Activated CD8-positive, alpha-beta memory T cell treated with anti-CD3 and anti-CD28 coated beads for 48 hours (primary cell): ENCODE data around the gene HAUS6.
A peak's percentile ranks its signal among the peaks of the same experiment; 100 is the strongest.
"Not testable (repeated sequence)": the region's sequence is repeated elsewhere in the genome, so short reads cannot be mapped to it uniquely, and the experiment has no call there.

ENCODE experiments used
- DNase-seq, 3 experiments: peaks; one replicate each; pipeline ENCODE4 v3.0.0-alpha.2; 2020; ENCODE audit warnings: low read depth in 2 of 3, low spot score in 2 of 3

The HAUS6 gene

GRCh38 chr9:19102631-19103345 lies at the start of gene HAUS6:
TSS of gene HAUS6 (minus strand) at chr9:19102904. CDS start at chr9:19102651, 253 bp downstream.
- peak; percentile 61 to 89 (median 68) for DNase-seq

- DNase-seq = not testable (repeated sequence)
These were observed 49.4 kb upstream of the HAUS6 start for GRCh38 chr9:19152160-19152498.

- no peak for DNase-seq
These were observed 48.9 kb upstream of the HAUS6 start for GRCh38 chr9:19151425-19152159.

- no peak for DNase-seq
These were observed 46.5 kb upstream of the HAUS6 start for GRCh38 chr9:19149230-19149629.

- DNase-seq = no peak
These were observed 45.5 kb upstream of the HAUS6 start for GRCh38 chr9:19148187-19148586.

GRCh38 chr9:19146441-19147024 lies 43.8 kb upstream of the HAUS6 start:
- DNase-seq = no peak

GRCh38 chr9:19145881-19146280 lies 43.2 kb upstream of the HAUS6 start:
- no peak for DNase-seq

- DNase-seq = no peak
These were observed 37.6 kb upstream of the HAUS6 start for GRCh38 chr9:19140259-19140658.

- DNase-seq = no peak
These were observed 35.4 kb upstream of the HAUS6 start for GRCh38 chr9:19138084-19138483.

GRCh38 chr9:19137282-19137681 lies 34.6 kb upstream of the HAUS6 start:
- no peak for DNase-seq

GRCh38 chr9:19136129-19136528 lies 33.4 kb upstream of the HAUS6 start:
- DNase-seq = no peak

- DNase-seq = no peak
These were observed 31.0 kb upstream of the HAUS6 start for GRCh38 chr9:19133549-19134345.

GRCh38 chr9:19130436-19130835 lies 27.7 kb upstream of the HAUS6 start:
- no peak for DNase-seq

GRCh38 chr9:19127871-19128500 lies 25.3 kb upstream of the HAUS6 start:
- DNase-seq = peak in 2 of 3 experiments; percentile 7 to 15

- no peak for DNase-seq
These were observed 21.7 kb upstream of the HAUS6 start for GRCh38 chr9:19124430-19124793.

- DNase-seq = no peak
These were observed 19.9 kb upstream of the HAUS6 start for GRCh38 chr9:19122490-19123042.

GRCh38 chr9:19120877-19121276 lies 18.2 kb upstream of the HAUS6 start:
- DNase-seq = no peak

- DNase-seq = no peak
These were observed 17.2 kb upstream of the HAUS6 start for GRCh38 chr9:19119801-19120440.

- no peak for DNase-seq
These were observed 16.5 kb upstream of the HAUS6 start for GRCh38 chr9:19119246-19119645.

- no peak for DNase-seq
These were observed 14.5 kb upstream of the HAUS6 start for GRCh38 chr9:19117039-19117716.
